ENCODE measurements around the gene VPS8. TPM values are rescaled to one million over a fixed set of nuclear protein-coding genes. Genes with fewer than 3 reads are reported as not detected.

Gene VPS8
- total and polyA plus RNA-seq, 7 donors: 11.4 to 52.6 (median 30.8) TPM

DNA sequence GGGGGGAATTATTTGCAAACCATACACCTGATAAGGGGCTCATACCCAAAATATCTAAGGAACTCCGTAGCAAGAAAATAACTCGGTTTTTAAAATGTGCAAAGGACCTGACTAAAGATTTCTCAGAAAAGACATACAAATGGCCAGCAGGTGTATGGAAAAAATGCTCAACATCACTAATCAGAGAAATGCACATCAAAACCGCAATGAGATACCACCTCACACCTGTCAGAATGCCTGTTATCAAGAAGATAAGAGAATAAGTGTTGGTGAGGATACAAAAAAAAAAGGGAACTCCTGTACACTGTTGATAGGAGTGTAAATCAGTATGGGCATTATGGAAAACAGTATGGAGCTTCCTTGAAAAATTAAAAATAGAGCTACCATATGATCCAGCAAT lies 251.5 kb downstream of the VPS8 start:
- WGBS, 3 donors: 87 to 90% (median 88%) methylated on average over 3 of the region's 3 CpGs
- H3K27me3 ChIP-seq (ENCODE audit: insufficient read depth in 3 of 3, low read length in 2 of 3): no peaks in the 10 kb centered on the region
- intact Hi-C loops (cut with DNase I): no loop called here

GRCh38 chr3:185065059-185065458 lies 253.1 kb downstream of the VPS8 start:
- no peak for ATAC-seq
- intact Hi-C loops (cut with DNase I): no loop called here
- 82 to 89% (median 85%) methylated on average over 3 of the region's 3 CpGs for WGBS, 3 donors

More for the DNA sequence above, 251.5 kb downstream of the VPS8 start:
- Histone ChIP-seq H3K4me3 (no peak overlapping the region), H3K4me1 (no peaks in the 10 kb centered on the region), H3K9me3 (no peaks in the 10 kb centered on the region), H3K36me3 (ENCODE audit: insufficient read depth in 1 of 2, low read depth in 1 of 2) (no peaks in the 10 kb centered on the region), H3K27ac (no peak overlapping the region)
- TF ChIP-seq, protein P1, sequence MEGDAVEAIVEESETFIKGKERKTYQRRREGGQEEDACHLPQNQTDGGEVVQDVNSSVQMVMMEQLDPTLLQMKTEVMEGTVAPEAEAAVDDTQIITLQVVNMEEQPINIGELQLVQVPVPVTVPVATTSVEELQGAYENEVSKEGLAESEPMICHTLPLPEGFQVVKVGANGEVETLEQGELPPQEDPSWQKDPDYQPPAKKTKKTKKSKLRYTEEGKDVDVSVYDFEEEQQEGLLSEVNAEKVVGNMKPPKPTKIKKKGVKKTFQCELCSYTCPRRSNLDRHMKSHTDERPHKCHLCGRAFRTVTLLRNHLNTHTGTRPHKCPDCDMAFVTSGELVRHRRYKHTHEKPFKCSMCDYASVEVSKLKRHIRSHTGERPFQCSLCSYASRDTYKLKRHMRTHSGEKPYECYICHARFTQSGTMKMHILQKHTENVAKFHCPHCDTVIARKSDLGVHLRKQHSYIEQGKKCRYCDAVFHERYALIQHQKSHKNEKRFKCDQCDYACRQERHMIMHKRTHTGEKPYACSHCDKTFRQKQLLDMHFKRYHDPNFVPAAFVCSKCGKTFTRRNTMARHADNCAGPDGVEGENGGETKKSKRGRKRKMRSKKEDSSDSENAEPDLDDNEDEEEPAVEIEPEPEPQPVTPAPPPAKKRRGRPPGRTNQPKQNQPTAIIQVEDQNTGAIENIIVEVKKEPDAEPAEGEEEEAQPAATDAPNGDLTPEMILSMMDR (IDR thresholded peaks at IDR 0.05): no peak
- ATAC-seq (no peak), DNase-seq (no peak)

GRCh38 chr3:185066251-185066650 lies 254.3 kb downstream of the VPS8 start:
- 89 to 98% (median 94%) methylated on average over 4 of the region's 4 CpGs for WGBS, 3 donors
- intact Hi-C loops (cut with DNase I): no loop called here
- Histone ChIP-seq H3K27me3 (ENCODE audit: insufficient read depth in 3 of 3, low read length in 2 of 3) (no peaks in the 10 kb centered on the region), H3K4me1 (no peaks in the 10 kb centered on the region), H3K36me3 (ENCODE audit: insufficient read depth in 1 of 2, low read depth in 1 of 2) (no peaks in the 10 kb centered on the region), H3K9me3 (no peaks in the 10 kb centered on the region), H3K4me3 (no peak overlapping the region), H3K27ac (no peak overlapping the region)
- ATAC-seq (no peak), DNase-seq (no peak)
- TF ChIP-seq, protein P1 (IDR thresholded peaks at IDR 0.05): no peak

More at GRCh38 chr3:185065059-185065458, 253.1 kb downstream of the VPS8 start:
- Histone ChIP-seq H3K4me1 (no peaks in the 10 kb centered on the region), H3K27ac (no peak overlapping the region), H3K36me3 (ENCODE audit: insufficient read depth in 1 of 2, low read depth in 1 of 2) (no peaks in the 10 kb centered on the region), H3K27me3 (ENCODE audit: insufficient read depth in 3 of 3, low read length in 2 of 3) (no peaks in the 10 kb centered on the region), H3K4me3 (no peak overlapping the region), H3K9me3 (no peaks in the 10 kb centered on the region)
- TF ChIP-seq, protein P1 (IDR thresholded peaks at IDR 0.05): no peak
- DNase-seq: no peak

GRCh38 chr3:185067173-185067572 lies 255.2 kb downstream of the VPS8 start:
- no peak overlapping the region for H3K4me3 ChIP-seq
- 92 to 93% (median 92%) methylated on average over 11 of the region's 11 CpGs for WGBS, 3 donors
- intact Hi-C loops (cut with DNase I): no loop called here
- H3K4me1 ChIP-seq: no peaks in the 10 kb centered on the region
- TF ChIP-seq, protein P1 (IDR thresholded peaks at IDR 0.05): no peak
- H3K27me3 ChIP-seq (ENCODE audit: insufficient read depth in 3 of 3, low read length in 2 of 3): no peaks in the 10 kb centered on the region
- H3K9me3 ChIP-seq: no peaks in the 10 kb centered on the region
- H3K27ac ChIP-seq: no peak overlapping the region
- no peak for ATAC-seq
- no peak for DNase-seq
- H3K36me3 ChIP-seq (ENCODE audit: insufficient read depth in 1 of 2, low read depth in 1 of 2): no peaks in the 10 kb centered on the region
